ENCODE results near the gene TAC4.

Gene TAC4

DNA sequence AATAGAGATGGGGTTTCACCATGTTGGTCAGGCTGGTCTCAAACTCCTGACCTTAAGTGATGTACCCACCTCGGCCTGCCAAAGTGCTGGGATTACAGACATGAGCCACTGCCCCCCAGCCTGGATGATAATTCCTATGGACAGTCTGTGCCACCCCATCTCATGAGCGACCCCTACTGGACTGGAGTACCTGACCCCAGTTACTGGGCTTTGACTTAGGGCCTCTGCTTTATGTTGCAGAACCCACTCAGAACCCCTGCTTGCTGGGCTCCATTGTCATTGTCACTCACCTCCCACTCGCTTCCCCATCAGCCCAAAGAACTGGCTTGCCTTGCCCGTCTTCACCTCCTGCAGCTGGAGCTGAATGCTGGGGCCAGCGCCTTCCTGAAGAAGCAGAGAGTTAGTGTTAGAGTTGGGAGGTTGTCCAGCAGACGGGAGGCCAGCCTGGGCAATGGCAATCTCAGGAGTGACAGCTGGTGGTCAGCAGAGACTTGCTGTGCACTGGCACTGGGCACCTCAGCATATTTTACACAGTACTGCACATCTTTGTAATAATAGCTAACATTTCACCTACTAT is 4.0 kb downstream of the TAC4 start:
- no peak for DNase-seq (ENCODE audit: low read depth in 1 of 2, low spot score in 1 of 2)
- TF ChIP-seq SPI1 (IDR thresholded peaks at IDR 0.05; ENCODE audit: borderline replicate concordance, low read depth) (no peak), GABPA (IDR thresholded peaks at IDR 0.05; ENCODE audit: low read depth) (no peak), POLR2AphosphoS5 (IDR thresholded peaks at IDR 0.05; ENCODE audit: low read depth) (no peak)
- TF ChIP-seq, protein P1, sequence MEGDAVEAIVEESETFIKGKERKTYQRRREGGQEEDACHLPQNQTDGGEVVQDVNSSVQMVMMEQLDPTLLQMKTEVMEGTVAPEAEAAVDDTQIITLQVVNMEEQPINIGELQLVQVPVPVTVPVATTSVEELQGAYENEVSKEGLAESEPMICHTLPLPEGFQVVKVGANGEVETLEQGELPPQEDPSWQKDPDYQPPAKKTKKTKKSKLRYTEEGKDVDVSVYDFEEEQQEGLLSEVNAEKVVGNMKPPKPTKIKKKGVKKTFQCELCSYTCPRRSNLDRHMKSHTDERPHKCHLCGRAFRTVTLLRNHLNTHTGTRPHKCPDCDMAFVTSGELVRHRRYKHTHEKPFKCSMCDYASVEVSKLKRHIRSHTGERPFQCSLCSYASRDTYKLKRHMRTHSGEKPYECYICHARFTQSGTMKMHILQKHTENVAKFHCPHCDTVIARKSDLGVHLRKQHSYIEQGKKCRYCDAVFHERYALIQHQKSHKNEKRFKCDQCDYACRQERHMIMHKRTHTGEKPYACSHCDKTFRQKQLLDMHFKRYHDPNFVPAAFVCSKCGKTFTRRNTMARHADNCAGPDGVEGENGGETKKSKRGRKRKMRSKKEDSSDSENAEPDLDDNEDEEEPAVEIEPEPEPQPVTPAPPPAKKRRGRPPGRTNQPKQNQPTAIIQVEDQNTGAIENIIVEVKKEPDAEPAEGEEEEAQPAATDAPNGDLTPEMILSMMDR (IDR thresholded peaks at IDR 0.05; ENCODE audit: insufficient read depth, low read length) = no peak
- TF ChIP-seq, protein P2, sequence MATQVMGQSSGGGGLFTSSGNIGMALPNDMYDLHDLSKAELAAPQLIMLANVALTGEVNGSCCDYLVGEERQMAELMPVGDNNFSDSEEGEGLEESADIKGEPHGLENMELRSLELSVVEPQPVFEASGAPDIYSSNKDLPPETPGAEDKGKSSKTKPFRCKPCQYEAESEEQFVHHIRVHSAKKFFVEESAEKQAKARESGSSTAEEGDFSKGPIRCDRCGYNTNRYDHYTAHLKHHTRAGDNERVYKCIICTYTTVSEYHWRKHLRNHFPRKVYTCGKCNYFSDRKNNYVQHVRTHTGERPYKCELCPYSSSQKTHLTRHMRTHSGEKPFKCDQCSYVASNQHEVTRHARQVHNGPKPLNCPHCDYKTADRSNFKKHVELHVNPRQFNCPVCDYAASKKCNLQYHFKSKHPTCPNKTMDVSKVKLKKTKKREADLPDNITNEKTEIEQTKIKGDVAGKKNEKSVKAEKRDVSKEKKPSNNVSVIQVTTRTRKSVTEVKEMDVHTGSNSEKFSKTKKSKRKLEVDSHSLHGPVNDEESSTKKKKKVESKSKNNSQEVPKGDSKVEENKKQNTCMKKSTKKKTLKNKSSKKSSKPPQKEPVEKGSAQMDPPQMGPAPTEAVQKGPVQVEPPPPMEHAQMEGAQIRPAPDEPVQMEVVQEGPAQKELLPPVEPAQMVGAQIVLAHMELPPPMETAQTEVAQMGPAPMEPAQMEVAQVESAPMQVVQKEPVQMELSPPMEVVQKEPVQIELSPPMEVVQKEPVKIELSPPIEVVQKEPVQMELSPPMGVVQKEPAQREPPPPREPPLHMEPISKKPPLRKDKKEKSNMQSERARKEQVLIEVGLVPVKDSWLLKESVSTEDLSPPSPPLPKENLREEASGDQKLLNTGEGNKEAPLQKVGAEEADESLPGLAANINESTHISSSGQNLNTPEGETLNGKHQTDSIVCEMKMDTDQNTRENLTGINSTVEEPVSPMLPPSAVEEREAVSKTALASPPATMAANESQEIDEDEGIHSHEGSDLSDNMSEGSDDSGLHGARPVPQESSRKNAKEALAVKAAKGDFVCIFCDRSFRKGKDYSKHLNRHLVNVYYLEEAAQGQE (IDR thresholded peaks at IDR 0.05; ENCODE audit: insufficient replicate concordance, low read depth) = no peak
- Histone ChIP-seq H3K27ac (replicated peaks) (no peak overlapping the region), H3K27me3 (ENCODE audit: insufficient read depth, poor library complexity, severe bottlenecking) (no peaks in the 10 kb centered on the region), H3K4me3 (replicated peaks; ENCODE audit: insufficient read depth, low read length) (no peak overlapping the region)

DNA sequence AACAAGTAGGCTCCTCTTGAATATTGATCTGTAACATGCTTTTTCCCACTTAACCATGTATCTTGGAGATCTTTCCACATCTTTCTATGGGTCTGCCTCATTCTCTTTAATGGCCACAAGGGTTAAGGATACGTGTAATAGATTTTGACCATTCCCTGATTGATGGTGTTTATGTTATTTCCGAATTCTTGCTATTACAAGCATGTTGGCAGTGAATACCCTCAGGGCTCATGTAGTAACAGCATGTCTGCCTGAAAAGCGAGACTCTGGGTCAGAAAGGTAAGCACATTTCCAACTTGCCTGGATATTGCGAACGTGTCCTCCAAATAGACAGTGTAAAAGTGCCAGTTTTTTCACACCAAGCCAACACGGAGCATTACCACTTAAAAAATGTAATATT is 5.0 kb downstream of the TAC4 start:
- TF ChIP-seq, protein P1 (IDR thresholded peaks at IDR 0.05; ENCODE audit: insufficient read depth, low read length) = no peak
- TF ChIP-seq POLR2AphosphoS5 (IDR thresholded peaks at IDR 0.05; ENCODE audit: low read depth) (no peak), SPI1 (IDR thresholded peaks at IDR 0.05; ENCODE audit: borderline replicate concordance, low read depth) (no peak), GABPA (IDR thresholded peaks at IDR 0.05; ENCODE audit: low read depth) (no peak)
- TF ChIP-seq, protein P2 (IDR thresholded peaks at IDR 0.05; ENCODE audit: insufficient replicate concordance, low read depth) = no peak
- DNase-seq (ENCODE audit: low read depth in 1 of 2, low spot score in 1 of 2) = no peak
- H3K27ac ChIP-seq (replicated peaks) = no peak overlapping the region

DNA sequence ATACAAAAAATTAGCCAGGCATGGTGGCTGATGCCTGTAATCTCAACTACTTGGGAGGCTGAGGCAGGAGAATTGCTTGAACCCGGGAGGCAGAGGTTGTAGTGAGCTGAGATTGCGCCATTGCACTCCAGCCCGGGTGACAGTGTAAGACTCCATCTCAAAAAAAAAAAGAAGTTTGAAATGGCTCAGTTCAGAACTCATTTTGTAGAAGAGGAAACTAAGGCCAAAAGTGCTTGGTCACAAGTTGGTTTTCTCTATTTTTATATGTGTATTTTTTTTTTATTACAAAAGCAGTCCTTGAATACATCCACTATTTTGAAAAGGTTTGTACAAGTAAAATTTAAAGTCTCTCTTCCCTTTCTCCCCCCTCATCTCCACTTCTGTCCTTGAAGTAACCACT is 5.5 kb downstream of the TAC4 start:
- no peaks in the 10 kb centered on the region for H3K27me3 ChIP-seq (ENCODE audit: insufficient read depth, poor library complexity, severe bottlenecking)
- H3K27ac ChIP-seq (replicated peaks) = no peak overlapping the region
- no peak overlapping the region for H3K4me3 ChIP-seq (replicated peaks; ENCODE audit: insufficient read depth, low read length)
- TF ChIP-seq POLR2AphosphoS5 (IDR thresholded peaks at IDR 0.05; ENCODE audit: low read depth) (no peak), SPI1 (IDR thresholded peaks at IDR 0.05; ENCODE audit: borderline replicate concordance, low read depth) (no peak), GABPA (IDR thresholded peaks at IDR 0.05; ENCODE audit: low read depth) (no peak)
- TF ChIP-seq, protein P2 (IDR thresholded peaks at IDR 0.05; ENCODE audit: insufficient replicate concordance, low read depth) = no peak
- TF ChIP-seq, protein P1 (IDR thresholded peaks at IDR 0.05; ENCODE audit: insufficient read depth, low read length) = no peak
- DNase-seq (ENCODE audit: low read depth in 1 of 2, low spot score in 1 of 2) = peak in 1 of 2 experiments; percentile 34

More for the DNA sequence above, 5.0 kb downstream of the TAC4 start:
- no peak overlapping the region for H3K4me3 ChIP-seq (replicated peaks; ENCODE audit: insufficient read depth, low read length)
- no peaks in the 10 kb centered on the region for H3K27me3 ChIP-seq (ENCODE audit: insufficient read depth, poor library complexity, severe bottlenecking)

All from HL-60 (cell line).